Skin epidermis (tissue), 12 donors: ENCODE measurements around the gene SATB2.

ENCODE experiments used
- H3K27ac ChIP-seq, 21 experiments: fragments of 200-600 bp; sonication (generic) in 11 of 21; one replicate each; pipeline ENCODE4 v1.5.0; 2020; ENCODE audit warnings: mild to moderate bottlenecking in 3 of 21, inconsistent platforms in 2 of 21, moderate library complexity in 2 of 21
- H3K4me3 ChIP-seq, 7 experiments: fragments of 200-600 bp; sonication (generic) in 2 of 7; one replicate each; pipeline ENCODE4 v1.5.0; 2020; ENCODE audit warnings: inconsistent platforms in 2 of 7, mild to moderate bottlenecking in 2 of 7, moderate library complexity in 1 of 7

Gene SATB2

GRCh38 chr2:199467066-199467822, 9.5 kb upstream of the SATB2 start:
- Histone ChIP-seq H3K4me3 (no peak overlapping the region), H3K27ac (no peak overlapping the region)

GRCh38 chr2:199466692-199467065, 8.9 kb upstream of the SATB2 start:
- no peak overlapping the region for H3K27ac ChIP-seq
- H3K4me3 ChIP-seq = no peak overlapping the region

- no peak overlapping the region for H3K27ac ChIP-seq
Measured at GRCh38 chr2:199465988-199466691, 8.4 kb upstream of the SATB2 start.

GRCh38 chr2:199465390-199465789, 7.7 kb upstream of the SATB2 start:
- Histone ChIP-seq H3K27ac (no peak overlapping the region), H3K4me3 (no peak overlapping the region)

More at GRCh38 chr2:199465988-199466691, 8.4 kb upstream of the SATB2 start:
- no peak overlapping the region for H3K4me3 ChIP-seq

DNA sequence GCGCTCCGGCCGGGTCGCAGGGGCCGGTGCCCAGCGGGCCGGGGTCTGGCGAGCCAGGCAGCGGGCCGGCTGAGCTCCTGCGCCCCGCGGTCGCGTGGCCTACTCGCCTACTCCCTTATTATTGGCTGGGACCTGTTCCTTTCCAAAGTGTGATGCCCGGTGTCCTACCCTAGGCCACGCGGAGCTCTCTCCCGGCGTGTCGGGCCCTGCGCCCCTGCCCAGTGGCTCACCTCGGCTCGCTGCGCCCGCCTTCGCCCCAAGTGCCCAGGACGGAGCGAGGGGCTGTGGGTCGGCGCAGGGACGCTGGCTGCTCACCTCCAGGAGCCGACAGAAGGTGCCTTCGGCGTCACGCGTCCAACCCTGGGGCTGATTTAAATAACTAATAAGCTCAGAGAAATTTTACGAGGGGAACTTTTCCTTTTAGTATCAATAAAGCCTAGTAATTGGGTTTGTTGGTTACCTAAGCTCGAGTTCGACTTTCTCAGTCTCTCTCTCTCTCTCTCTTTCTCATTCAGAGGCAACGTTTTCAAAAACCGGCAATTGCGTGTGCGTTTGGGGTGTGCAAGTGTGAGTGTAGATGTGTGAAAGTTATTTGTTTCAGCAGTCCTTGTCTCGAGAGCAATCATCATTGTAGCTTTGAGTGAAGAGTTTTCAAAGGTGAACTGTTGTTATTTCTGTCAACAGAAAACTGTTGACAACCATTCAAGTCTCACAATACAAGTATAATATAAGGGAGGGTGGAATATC, 7.0 kb upstream of the SATB2 start:
- H3K27ac ChIP-seq = no peak overlapping the region
- peak overlapping the region in 1 of 7 experiments; percentile 46 for H3K4me3 ChIP-seq

DNA sequence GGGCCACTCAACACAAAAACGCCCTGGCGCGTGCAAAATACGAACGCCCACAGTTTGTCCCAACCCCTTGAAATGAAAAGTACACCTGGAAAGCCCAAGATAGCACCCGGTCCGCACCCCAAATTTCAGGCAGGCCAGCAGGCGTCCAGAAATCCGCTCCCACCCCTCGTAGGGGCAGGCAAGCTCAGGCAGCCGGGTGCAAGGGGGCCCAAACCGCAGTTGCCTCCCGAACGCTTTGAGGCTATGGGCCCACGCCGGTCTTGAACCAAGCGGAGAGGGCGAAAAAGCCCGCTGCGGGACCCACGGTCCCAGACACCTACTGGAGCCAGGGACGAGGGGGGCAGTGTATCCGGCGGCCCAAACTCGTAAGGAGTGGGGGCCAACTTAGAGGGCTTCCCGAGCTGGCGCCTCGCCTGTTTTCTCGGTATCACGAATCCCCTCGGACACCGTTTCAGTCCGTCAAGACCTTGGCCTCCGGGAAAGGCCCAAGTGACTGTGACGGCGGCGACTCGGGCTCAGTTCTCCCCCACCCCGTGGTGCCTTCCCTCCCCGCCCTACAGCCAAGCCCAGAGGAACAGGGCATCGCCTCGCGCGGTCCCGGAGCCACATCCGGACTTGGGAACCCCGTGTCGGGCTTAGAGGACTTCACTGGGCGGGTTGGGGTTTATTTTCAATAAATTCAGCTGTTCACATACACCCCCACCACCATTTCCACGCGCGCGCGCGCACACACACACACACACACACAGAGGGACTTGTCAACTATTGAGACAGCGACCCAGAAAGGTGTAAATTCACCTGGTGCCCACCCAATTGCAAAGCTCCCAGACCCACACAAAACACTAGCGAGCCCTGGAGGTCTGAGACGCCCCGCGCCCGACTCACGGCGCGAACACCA, 6.2 kb upstream of the SATB2 start:
- Histone ChIP-seq H3K27ac (peak overlapping the region in 3 of 21 experiments; percentile 52 to 76 (median 67)), H3K4me3 (peak overlapping the region; percentile 27 to 47 (median 35))

DNA sequence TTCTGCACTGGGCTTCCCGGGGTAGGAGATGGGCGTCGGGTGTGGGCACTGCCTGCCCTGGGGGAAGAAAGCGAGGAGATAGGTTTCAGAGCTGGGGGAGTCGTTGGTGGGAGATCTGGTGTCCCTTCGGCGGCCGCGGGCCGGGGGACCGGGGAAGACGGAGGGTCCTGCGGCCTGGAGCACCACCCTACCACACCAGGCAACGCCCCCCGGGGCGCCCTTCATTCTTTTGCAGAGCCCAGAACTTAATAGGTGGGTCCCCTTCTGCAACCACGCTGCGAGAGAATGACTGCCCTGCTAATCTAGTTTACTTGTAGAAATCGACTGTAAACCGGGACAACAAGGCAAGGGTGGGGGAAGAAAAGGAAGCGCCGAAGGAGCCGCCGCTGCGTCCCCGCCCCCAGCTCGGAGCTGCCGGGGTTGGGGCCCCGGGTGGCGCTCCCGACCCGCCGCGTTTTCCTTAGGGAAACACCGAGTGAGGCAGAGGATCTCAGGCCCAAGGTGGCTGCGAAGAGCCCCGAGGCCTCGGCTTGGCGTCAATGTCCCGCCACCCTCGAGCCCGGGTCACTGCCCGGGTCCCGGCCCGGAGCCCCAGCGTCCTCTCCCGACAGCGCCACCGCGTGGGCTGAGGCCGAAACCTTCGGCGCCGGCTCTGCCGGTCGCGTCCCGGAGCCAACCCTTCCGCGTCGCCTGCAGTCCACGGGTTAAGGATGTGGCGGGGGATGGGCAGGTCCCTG, 5.4 kb upstream of the SATB2 start:
- Histone ChIP-seq H3K4me3 (peak overlapping the region; percentile 27 to 47 (median 35)), H3K27ac (peak overlapping the region in 6 of 21 experiments; percentile 29 to 76 (median 50))

DNA sequence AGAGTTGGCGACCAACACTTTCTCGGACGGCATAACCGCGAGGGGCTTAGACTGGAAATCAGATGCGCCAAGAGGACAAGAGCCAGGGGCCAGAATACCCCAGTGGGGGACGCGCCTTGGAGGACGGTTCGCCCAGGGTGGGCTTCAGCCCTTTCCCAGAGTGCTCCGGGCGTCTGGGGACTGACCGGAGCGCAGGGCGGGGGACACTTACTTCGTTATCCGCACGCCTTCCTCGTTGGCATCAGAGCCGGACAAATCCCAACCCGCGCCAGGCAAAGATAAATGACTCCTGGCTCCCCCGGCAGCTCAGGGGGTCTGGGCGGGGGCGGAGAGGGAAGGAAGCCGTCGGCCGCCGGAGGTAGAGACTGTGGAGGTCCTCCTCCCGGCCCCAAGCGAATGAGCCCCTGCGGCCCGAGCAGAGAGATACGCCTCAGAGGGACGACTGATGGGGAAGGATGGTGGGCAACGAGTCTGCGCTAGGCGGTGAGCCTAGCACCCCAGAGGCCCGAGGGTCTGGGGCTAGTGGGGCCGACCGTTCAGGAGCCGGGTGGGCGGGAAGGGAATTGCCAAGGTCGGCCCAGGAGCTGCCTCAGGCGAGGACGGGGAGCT, 4.7 kb upstream of the SATB2 start:
- Histone ChIP-seq H3K27ac (peak overlapping the region in 3 of 21 experiments; percentile 29 to 76 (median 68)), H3K4me3 (peak overlapping the region in 2 of 7 experiments; percentile 29 to 46)

GRCh38 chr2:199461711-199462346, 4.1 kb upstream of the SATB2 start:
- Histone ChIP-seq H3K27ac (no peak overlapping the region), H3K4me3 (no peak overlapping the region)

- H3K4me3 ChIP-seq = no peak overlapping the region
- H3K27ac ChIP-seq = no peak overlapping the region
Measured at GRCh38 chr2:199460846-199461710, 3.3 kb upstream of the SATB2 start.

DNA sequence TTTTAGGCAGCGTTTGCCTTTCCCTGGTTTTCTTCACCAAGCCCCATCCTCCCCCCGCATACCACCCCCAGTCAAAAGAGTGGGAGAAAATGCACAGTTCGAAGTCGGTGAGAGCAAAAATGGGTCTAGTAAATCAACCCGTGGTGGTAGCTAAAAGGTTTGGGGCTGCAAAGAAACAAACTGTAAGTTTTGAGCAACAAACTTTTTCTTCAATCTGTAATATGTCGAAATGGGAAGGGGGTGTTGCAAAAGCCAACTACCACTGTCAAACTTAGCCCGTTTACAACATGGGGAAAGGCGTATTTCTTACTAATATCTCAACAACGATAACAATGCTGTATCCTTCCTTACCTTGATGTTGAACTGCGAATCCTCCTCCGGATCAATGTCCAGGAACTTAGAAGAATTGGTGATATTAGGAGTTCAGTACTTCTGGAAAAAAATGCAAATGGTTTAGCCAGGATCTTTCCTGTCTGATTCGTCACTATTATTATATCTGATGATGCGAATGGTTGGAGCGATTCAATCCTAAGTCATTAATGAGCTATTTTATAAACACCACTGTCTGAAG, 2.4 kb upstream of the SATB2 start:
- Histone ChIP-seq H3K27ac (peak overlapping the region in 15 of 21 experiments; percentile 44 to 92 (median 80)), H3K4me3 (peak overlapping the region; percentile 61 to 93 (median 80))

- Histone ChIP-seq H3K27ac (peak overlapping the region in 20 of 21 experiments; percentile 44 to 92 (median 78)), H3K4me3 (peak overlapping the region; percentile 61 to 93 (median 80))
Measured at GRCh38 chr2:199459286-199460100, 1.8 kb upstream of the SATB2 start.

DNA sequence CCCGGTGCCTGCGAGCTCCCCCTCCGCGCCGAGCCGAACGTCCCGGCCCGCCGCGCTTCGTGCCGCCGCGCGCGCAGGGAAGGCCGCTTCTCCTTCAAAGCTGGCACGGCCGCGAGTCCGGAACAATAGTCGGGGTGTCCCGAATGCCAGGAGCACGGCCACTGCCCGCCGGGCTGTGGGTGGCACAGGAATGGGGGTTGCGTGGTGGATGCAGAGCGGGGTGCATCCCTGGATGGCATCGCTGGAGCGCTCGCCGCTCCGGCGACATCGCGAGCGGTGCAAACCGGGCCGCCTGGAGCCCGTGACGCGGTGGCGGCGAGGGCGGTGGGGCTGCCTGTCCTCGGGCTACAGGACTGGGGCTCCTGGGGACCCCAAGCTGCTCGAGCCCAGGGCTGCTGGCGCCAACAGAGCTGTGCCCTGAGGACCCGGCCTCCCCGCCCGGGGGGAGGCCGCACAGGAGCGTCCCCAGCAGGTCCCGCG, 1.1 kb upstream of the SATB2 start:
- Histone ChIP-seq H3K4me3 (peak overlapping the region; percentile 61 to 93 (median 80)), H3K27ac (peak overlapping the region in 20 of 21 experiments; percentile 44 to 92 (median 78))

DNA sequence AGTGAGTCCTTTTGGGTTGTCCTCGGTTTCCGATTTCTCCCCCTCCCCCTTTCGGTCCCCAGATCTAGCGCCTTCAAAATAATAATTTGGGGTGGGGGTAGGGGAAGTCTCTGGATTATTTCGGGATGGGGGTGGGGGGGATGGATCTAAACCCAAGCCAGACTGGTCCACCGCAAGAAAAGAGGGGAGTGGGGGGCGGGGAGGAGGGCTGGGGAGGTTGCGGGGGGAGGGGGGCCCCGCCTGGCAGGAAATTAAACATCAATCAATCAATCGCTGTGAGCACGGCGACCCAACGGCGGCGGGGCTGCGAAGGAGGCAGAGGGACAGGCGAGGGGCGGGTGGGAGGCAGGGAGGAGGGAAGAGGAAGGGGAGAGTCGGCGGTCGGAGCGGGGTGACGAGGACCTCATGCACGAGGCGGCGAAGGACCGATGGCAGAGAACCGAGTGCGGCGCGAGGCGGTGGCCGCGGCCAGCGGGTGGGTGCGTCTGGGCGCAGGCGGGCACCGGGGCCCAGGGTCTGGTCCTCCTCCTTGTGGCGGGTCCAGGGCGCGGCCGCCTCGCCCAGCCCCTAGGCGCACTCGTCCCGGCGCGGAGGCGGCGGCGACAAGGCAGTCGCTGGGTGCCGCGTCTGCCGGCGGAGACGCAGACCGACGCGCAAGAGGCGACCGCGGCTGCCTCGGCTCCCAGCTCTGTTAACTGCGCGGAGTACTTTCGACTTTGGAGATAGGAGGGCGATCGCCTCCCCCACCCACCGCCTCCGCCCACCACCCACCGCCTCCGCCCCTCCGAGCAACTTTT, 468 bp upstream of the SATB2 start:
- Histone ChIP-seq H3K4me3 (peak overlapping the region; percentile 61 to 93 (median 80)), H3K27ac (peak overlapping the region; percentile 29 to 92 (median 77))
